Activated CD8-positive, alpha-beta T cell treated with anti-CD3 and anti-CD28 coated beads, Interleukin-2, amount 10 ng/mL, durations not matched to agents 7 days and 5 days (primary cell): Measurements from ENCODE around the gene NBR1. TPM values are rescaled to one million over a fixed set of nuclear protein-coding genes. Genes with fewer than 3 reads are reported as not detected.
A peak's percentile ranks its signal among the peaks of the same experiment; 100 is the strongest.
"Not testable (repeated sequence)": the region's sequence is repeated elsewhere in the genome, so short reads cannot be mapped to it uniquely, and the experiment has no call there.

ENCODE experiments used
- ATAC-seq: fragments of 150-1000 bp; cut with Tn5 transposase; one replicate; pipeline ENCODE4 v1.10.0; 2021; ENCODE audit warnings: moderate library complexity
- CTCF ChIA-PET: fragments of 350-600 bp; sonication (Branson Sonifier 250); formaldehyde crosslinking; loops from one replicate; lab custom pipeline; 2021; ENCODE audit warnings: antibody characterized with exemption; lab: Charles Lee
- POLR2A ChIA-PET: fragments of 350-600 bp; sonication (Branson Sonifier 250); formaldehyde crosslinking; loops from one replicate; lab custom pipeline; 2021; ENCODE audit warnings: antibody characterized with exemption; lab: Charles Lee
- DNase-seq: peaks from one replicate; pipeline ENCODE4 v3.0.0-alpha.2; 2020
- H3K27ac Mint-ChIP-seq: one replicate; pipeline ENCODE4 v1.8.0; 2021; ENCODE audit warnings: mild to moderate bottlenecking, mixed read lengths
- H3K27me3 Mint-ChIP-seq: one replicate; pipeline ENCODE4 v1.8.0; 2021; ENCODE audit warnings: low read depth, mixed read lengths
- H3K36me3 Mint-ChIP-seq: one replicate; pipeline ENCODE4 v1.8.0; 2021; ENCODE audit warnings: low read depth, mixed read lengths
- H3K4me1 Mint-ChIP-seq: one replicate; pipeline ENCODE4 v1.8.0; 2021; ENCODE audit warnings: low read depth, mixed read lengths
- H3K4me3 Mint-ChIP-seq: one replicate; pipeline ENCODE4 v1.8.0; 2021; ENCODE audit warnings: mild to moderate bottlenecking, mixed read lengths
- H3K9me3 Mint-ChIP-seq: one replicate; pipeline ENCODE4 v1.8.0; 2022; ENCODE audit warnings: mixed read lengths; ENCODE audit not compliant: insufficient read depth
- total RNA-seq, 2 experiments: library from RNA; stranded (reverse); gene quantifications; one replicate each; pipeline ENCODE4 v1.2.3, GENCODE V29; 2021

Gene NBR1
- total RNA-seq, 2 experiments from 2014 or later = 40.9 to 41.3 TPM

DNA sequence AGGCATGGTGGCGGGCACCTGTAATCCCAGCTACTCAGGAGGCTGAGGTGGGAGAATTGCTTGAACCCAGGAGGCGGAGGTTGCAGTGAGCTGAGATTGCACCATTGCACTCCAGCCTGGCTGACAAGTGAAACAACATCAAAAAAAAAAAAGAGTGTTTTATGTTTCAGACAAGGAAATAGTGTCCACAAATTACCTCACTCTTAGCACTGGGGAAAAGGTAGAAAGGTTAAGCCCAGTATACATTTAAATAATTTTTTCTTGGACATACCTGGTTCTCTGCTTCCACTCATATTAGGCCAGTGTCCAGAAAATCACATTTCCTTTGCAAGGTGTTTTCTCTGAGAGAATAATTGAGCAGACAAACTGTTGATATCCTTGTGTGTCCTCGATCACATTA, 32.0 kb downstream of the NBR1 start:
- H3K4me1 Mint-ChIP-seq, ATAC-seq, DNase-seq, H3K27ac Mint-ChIP-seq, H3K27me3 Mint-ChIP-seq, POLR2A ChIA-PET, H3K9me3 Mint-ChIP-seq, H3K4me3 Mint-ChIP-seq: not testable (repeated sequence)
- H3K36me3 Mint-ChIP-seq = peaks cover 39% of the 10 kb centered on the region
- CTCF ChIA-PET = interaction anchor here (1.0 to 1.1 kb wide), 2 partner anchors 9 to 107 kb away, joined by 3 read pairs; partner anchors contain the start of gene TMEM106A

GRCh38 chr17:43210576-43210975, 39.6 kb downstream of the NBR1 start:
- no peak for ATAC-seq
- ChIA-PET POLR2A (interaction anchor here (0.6 to 11.7 kb wide), 8 partner anchors 12 to 231 kb away, joined by 3 to 253 read pairs (median 4); partner anchors contain the start of genes NBR1, PTGES3L and RUNDC1), CTCF (interaction anchor here (1.2 kb wide), 1 partner anchor 19 kb away, joined by 4 read pairs; no protein-coding TSS in a partner anchor)
- Mint-ChIP-seq H3K4me1 (peaks cover 29% of the 10 kb centered on the region), H3K9me3 (no peaks in the 10 kb centered on the region), H3K27ac (peak overlapping the region; percentile 82), H3K27me3 (no peaks in the 10 kb centered on the region), H3K36me3 (peaks cover 15% of the 10 kb centered on the region), H3K4me3 (peak overlapping the region; percentile 90)
- DNase-seq = no peak

GRCh38 chr17:43211123-43211479, 40.1 kb downstream of the NBR1 start:
- peak overlapping the region; percentile 82 for H3K27ac Mint-ChIP-seq
- no peaks in the 10 kb centered on the region for H3K9me3 Mint-ChIP-seq

DNA sequence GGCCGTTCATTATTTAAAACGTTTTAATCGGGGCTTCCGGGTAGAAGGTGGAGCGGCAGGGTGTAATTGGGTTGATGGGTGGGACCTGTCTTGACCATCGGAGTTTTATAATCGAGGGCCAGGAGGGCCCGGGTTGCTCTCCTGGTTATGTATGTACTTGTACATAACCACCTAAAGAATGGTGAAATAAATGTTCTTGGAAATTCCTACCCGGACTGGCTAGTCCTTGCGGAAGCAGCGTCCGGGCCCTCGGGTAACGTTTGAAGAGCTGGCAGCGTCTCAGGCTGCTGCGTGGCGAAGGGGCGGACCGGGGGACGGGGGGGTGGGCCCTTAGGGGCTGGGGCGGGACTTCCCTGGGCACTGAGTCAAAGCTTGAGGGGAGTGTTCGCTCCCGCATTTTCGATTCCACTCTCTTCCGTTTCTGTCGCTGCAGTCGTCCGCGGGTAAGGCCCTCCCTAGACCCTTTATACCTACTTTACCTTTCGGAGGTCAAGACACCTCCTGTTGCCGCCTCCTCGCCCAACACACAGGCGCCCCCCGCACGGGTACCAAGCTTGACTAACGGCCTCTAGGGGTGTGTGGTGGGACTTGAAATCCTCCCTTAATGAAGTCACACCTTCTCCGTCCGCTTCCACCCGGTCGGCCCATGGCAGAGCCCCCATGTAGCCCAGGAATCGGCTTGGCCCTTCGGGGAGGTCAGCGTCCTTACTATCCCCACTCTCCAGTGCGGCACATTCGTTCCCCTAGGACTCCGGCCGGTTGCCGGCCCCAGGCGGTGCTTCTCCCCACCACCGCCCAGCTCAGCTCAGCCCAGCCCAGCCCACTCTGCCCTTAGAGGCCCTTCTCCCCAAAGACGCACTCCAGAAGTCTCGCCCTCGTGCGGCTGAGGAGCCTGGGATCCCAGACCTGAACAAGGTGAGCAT, 40.7 kb downstream of the NBR1 start, which contains the start of gene TMEM106A:
Gene TMEM106A (plus strand): TSS at position 396 of the 923 bp plus-strand sequence. CDS start 1,167 bp downstream, outside the sequence.
- H3K36me3 Mint-ChIP-seq = peaks cover 20% of the 10 kb centered on the region
- H3K4me1 Mint-ChIP-seq = peaks cover 30% of the 10 kb centered on the region
- ATAC-seq (peak; percentile 95), DNase-seq (peak; percentile 83)
- no peaks in the 10 kb centered on the region for H3K9me3 Mint-ChIP-seq
- CTCF ChIA-PET = interaction anchor here (0.6 to 1.9 kb wide), 14 partner anchors 9 to 271 kb away, joined by 3 to 16 read pairs (median 4); partner anchors contain the start of genes NBR1 and RPL27
- POLR2A ChIA-PET = interaction anchor here (0.6 to 11.7 kb wide), 18 partner anchors 11 to 283 kb away, joined by 3 to 253 read pairs (median 5); partner anchors contain the start of genes BRCA1, NBR1, PTGES3L and RUNDC1
- H3K27me3 Mint-ChIP-seq = no peaks in the 10 kb centered on the region
- peak within 1 kb of the TSS; percentile 82 for H3K27ac Mint-ChIP-seq
- peak within 1 kb of the TSS; percentile 90 for H3K4me3 Mint-ChIP-seq

More at GRCh38 chr17:43211123-43211479, 40.1 kb downstream of the NBR1 start:
- POLR2A ChIA-PET = interaction anchor here (0.6 to 11.7 kb wide), 14 partner anchors 11 to 231 kb away, joined by 3 to 253 read pairs (median 4); partner anchors contain the start of genes BRCA1, NBR1, PTGES3L and RUNDC1
- Mint-ChIP-seq H3K4me3 (peak overlapping the region; percentile 90), H3K36me3 (peaks cover 19% of the 10 kb centered on the region), H3K27me3 (no peaks in the 10 kb centered on the region), H3K4me1 (peaks cover 29% of the 10 kb centered on the region)
- DNase-seq = no peak
- ATAC-seq = no peak
- CTCF ChIA-PET = interaction anchor here (0.7 to 1.9 kb wide), 8 partner anchors 8 to 213 kb away, joined by 3 to 16 read pairs (median 4); partner anchors contain the start of gene RPL27

GRCh38 chr17:43212641-43213490, 41.9 kb downstream of the NBR1 start:
- H3K27me3 Mint-ChIP-seq = no peaks in the 10 kb centered on the region
- H3K4me1 Mint-ChIP-seq = peaks cover 40% of the 10 kb centered on the region
- H3K27ac Mint-ChIP-seq = peak overlapping the region; percentile 82
- ChIA-PET POLR2A (interaction anchor here (1.3 to 11.7 kb wide), 6 partner anchors 11 to 148 kb away, joined by 4 to 253 read pairs (median 8); partner anchors contain the start of genes BRCA1 and NBR1), CTCF (interaction anchor here (0.7 to 1.9 kb wide), 11 partner anchors 9 to 103 kb away, joined by 3 to 16 read pairs (median 5); partner anchors contain the start of gene NBR1)
- peaks cover 28% of the 10 kb centered on the region for H3K36me3 Mint-ChIP-seq
- DNase-seq (no peak), ATAC-seq (no peak)
- peak overlapping the region; percentile 90 for H3K4me3 Mint-ChIP-seq
- no peaks in the 10 kb centered on the region for H3K9me3 Mint-ChIP-seq

DNA sequence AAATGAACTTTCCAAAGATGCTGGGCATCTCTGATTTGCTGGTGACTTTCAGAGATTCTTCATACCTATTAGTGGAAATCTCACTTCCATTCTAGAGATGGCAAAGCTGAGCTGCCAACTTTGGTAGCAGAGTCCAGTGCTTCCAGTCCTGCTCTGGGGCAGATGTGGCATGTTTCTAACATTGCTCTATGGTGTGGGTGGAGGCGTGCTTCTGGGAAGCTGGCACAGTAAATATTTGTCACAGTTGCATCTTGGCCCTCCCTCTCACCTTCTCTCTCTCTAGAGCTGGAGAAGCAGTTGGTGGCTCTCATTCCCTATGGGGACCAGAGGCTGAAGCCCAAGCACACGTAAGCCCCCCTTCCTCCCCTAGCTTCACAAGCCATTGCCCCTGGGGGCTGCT, 42.5 kb downstream of the NBR1 start:
- H3K9me3 Mint-ChIP-seq = no peaks in the 10 kb centered on the region
- DNase-seq = no peak
- H3K27me3 Mint-ChIP-seq = no peaks in the 10 kb centered on the region
- ATAC-seq = no peak
- ChIA-PET POLR2A (interaction anchor here (1.3 to 11.7 kb wide), 3 partner anchors 42 to 147 kb away, joined by 4 to 253 read pairs (median 5); partner anchors contain the start of gene NBR1), CTCF (interaction anchor here (1.2 to 1.7 kb wide), 4 partner anchors 22 to 97 kb away, joined by 3 to 6 read pairs (median 4); no protein-coding TSS in a partner anchor)
- peak overlapping the region; percentile 90 for H3K4me3 Mint-ChIP-seq
- H3K36me3 Mint-ChIP-seq = peaks cover 31% of the 10 kb centered on the region
- H3K27ac Mint-ChIP-seq = peak overlapping the region; percentile 9
- peaks cover 44% of the 10 kb centered on the region for H3K4me1 Mint-ChIP-seq

DNA sequence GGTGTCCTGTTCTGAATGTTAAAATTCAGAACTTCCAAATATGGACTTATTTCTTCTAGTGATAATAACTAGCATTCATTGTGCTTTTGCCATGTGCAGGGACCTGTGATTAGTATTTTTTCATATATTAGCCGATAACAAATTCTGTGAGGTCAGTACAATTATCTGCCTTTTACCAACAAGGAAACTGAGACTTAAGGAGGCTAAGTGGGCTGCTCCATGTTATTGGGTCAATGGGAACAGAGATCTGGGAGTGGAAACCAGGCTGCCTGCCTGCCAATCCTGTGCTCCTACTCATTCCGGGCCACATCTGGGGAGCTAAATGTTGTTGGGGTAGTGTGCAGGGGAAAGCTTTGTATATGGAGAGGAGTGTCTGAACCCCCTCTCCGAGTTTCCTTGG, 44.3 kb downstream of the NBR1 start:
- ChIA-PET CTCF (interaction anchor here (1.0 kb wide), 1 partner anchor 9 kb away, joined by 4 read pairs; no protein-coding TSS in a partner anchor), POLR2A (interaction anchor here (11.7 kb wide), 1 partner anchor 100 kb away, joined by 253 read pairs; no protein-coding TSS in a partner anchor)
- ATAC-seq (no peak), DNase-seq (no peak)
- no peaks in the 10 kb centered on the region for H3K27me3 Mint-ChIP-seq
- H3K36me3 Mint-ChIP-seq = peaks cover 23% of the 10 kb centered on the region
- H3K4me1 Mint-ChIP-seq = peaks cover 45% of the 10 kb centered on the region
- H3K27ac Mint-ChIP-seq = no peak overlapping the region
- H3K9me3 Mint-ChIP-seq = no peaks in the 10 kb centered on the region
- no peak overlapping the region for H3K4me3 Mint-ChIP-seq

DNA sequence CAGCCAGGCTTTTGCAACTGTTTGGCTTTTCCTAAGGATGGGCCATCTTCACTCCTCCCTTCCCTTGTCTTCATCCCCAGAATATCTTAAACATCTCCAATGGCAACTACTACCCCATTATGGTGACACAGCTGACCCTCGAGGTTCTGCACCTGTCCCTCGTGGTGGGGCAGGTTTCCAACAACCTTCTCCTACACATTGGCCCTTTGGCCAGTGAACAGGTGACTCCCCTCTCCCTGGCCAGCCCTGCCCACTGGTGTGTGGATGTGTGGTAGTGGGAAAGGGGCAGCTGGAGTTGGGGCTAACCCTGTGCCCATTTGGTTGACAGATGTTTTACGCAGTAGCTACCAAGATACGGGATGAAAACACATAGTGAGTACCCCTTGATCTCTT, 45.4 kb downstream of the NBR1 start:
- no peak for ATAC-seq
- H3K4me3 Mint-ChIP-seq = no peak overlapping the region
- peaks cover 23% of the 10 kb centered on the region for H3K36me3 Mint-ChIP-seq
- H3K27me3 Mint-ChIP-seq = no peaks in the 10 kb centered on the region
- H3K27ac Mint-ChIP-seq = no peak overlapping the region
- ChIA-PET CTCF (interaction anchor here (1.0 kb wide), 1 partner anchor 8 kb away, joined by 4 read pairs; no protein-coding TSS in a partner anchor), POLR2A (interaction anchor here (11.7 kb wide), 1 partner anchor 99 kb away, joined by 253 read pairs; no protein-coding TSS in a partner anchor)
- no peaks in the 10 kb centered on the region for H3K9me3 Mint-ChIP-seq
- no peak for DNase-seq
- peaks cover 38% of the 10 kb centered on the region for H3K4me1 Mint-ChIP-seq

DNA sequence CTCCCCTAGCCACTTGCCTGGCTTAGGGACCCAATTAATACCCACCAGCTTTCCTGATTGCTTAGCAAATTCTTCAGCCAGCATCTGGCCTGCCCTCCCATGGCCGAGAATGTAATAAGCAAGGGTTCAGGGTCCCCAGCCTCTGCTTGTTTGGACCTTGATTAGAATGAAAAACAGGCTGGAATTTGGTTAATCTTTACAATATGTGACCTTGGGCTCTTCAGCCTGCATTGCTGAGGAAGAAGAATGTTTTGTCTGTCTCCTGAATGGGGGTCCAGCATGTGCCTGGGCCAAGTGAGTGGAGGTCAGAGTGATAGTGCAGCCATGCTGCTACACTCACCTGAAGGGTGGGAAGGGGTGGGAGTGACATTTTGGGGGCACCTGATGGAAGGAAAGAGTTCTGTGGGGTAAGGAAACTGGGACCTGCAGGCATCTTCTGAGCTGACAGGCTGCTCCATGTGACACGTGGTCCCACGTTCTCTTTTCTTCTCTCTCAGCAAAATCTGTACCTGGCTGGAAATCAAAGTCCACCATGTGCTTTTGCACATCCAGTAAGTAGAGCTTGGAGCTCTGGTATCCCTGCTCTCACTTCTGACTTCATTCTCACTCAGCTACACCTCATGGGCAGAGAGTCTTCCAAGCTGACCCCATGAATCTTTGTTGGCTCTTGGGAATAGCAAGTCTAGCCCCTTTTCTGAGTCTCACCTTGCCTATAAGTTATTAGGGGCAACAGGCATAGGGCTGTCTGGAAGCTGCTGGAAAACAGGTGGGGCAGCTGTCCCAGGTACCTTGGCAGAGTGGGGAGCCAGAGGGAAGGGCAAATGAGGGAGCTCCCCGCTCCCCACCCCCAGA, 46.0 kb downstream of the NBR1 start:
- ChIA-PET CTCF (interaction anchor here (1.0 to 1.6 kb wide), 3 partner anchors 93 to 267 kb away, joined by 4 to 5 read pairs (median 4); partner anchors contain the start of gene DHX8), POLR2A (interaction anchor here (1.5 to 11.7 kb wide), 2 partner anchors 45 to 98 kb away, joined by 6 to 253 read pairs; no protein-coding TSS in a partner anchor)
- peak overlapping the region; percentile 78 for H3K27ac Mint-ChIP-seq
- peaks cover 23% of the 10 kb centered on the region for H3K36me3 Mint-ChIP-seq
- no peak for DNase-seq
- no peak for ATAC-seq
- H3K4me3 Mint-ChIP-seq = no peak overlapping the region
- H3K9me3 Mint-ChIP-seq = no peaks in the 10 kb centered on the region
- no peaks in the 10 kb centered on the region for H3K27me3 Mint-ChIP-seq
- H3K4me1 Mint-ChIP-seq = peaks cover 37% of the 10 kb centered on the region
